Measurements from ENCODE around the gene ZSCAN5A.
A peak's percentile ranks its signal among the peaks of the same experiment; 100 is the strongest.

ZSCAN5A gene

DNA sequence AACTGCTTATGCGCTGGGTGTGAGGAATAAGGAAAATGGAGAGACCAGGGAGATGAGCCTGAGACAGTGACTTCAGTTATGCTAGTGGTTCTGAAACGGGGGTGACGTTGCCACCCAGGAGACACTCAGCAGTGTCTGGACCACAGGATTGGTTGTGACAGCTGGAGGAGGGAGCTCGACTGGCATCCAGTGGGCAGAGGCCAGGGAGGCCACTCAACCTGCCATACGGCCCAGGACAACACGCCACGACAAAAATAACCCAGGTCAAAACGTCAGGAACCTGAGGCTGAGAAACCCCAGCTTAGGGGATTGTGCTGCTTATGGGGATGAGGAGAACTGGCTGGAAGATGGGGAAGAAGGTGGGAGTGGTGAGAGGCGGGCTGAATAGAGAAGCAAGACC is 10.4 kb downstream of the ZSCAN5A start:
- no peaks in the 10 kb centered on the region for H3K9me3 ChIP-seq (ENCODE audit: control insufficient read depth in 5 of 5, low read length in 5 of 5)
- no peak overlapping the region for H3K4me3 ChIP-seq (ENCODE audit: low read depth in 1 of 5, low read length in 5 of 5)
- no peaks in the 10 kb centered on the region for H3K27me3 ChIP-seq (ENCODE audit: control insufficient read depth in 5 of 5, insufficient read depth in 4 of 5, low read length in 5 of 5)
- peaks cover 0 to 13% (median 2%) of the 10 kb centered on the region in 5 donors for H3K4me1 ChIP-seq (ENCODE audit: control insufficient read depth in 5 of 5, insufficient read depth in 5 of 5, low read length in 5 of 5)
- H3K36me3 ChIP-seq (ENCODE audit: control insufficient read depth in 5 of 5, insufficient read depth in 5 of 5, low read length in 5 of 5) = peaks cover 7 to 37% (median 25%) of the 10 kb centered on the region in 5 donors
- no peak overlapping the region for H3K27ac ChIP-seq (ENCODE audit: low read depth, low read length)
- H3K9ac ChIP-seq (ENCODE audit: low read length in 5 of 5) = no peak overlapping the region

DNA sequence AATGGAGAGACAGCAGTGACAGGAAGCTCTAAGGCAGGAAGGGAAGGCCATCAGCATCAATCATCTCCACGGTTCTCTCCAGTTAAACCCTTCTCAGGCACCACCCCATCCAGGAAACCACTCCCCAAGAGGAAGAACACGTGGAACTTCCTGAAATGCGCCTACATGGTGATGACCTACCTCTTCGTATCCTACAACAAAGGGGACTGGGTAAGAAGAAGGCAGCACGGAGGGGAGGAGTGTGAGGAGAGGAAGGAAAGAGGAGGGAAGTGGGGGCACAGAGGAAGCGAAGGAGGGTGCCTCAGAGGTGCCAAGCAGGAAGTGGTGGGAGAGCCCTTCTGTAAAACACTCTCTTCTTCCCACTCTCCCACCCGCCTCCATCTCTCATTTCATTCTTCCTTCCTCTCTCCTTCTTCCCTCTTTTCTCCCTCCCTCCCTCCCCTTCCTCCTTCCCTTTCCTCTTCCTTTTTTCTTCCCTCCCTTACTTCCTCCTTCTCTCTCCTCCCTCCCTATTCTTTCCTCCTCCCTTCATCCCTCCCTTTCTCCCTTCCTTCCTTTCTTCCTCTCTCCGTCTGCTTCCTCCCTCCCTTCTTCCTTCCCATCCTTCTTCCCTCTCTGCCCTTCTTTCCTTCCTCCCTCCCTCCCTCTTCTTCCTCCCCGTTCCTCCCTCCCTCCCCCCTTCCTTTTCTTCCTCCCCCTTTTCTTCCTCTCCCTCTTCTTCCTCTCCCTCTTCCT is 12.6 kb downstream of the ZSCAN5A start:
- peak overlapping the region in 2 of 5 donors; percentile 19 to 21 for H3K4me3 ChIP-seq (ENCODE audit: low read depth in 1 of 5, low read length in 5 of 5)
- H3K4me1 ChIP-seq (ENCODE audit: control insufficient read depth in 5 of 5, insufficient read depth in 5 of 5, low read length in 5 of 5) = peaks cover 0 to 13% (median 2%) of the 10 kb centered on the region in 5 donors
- no peaks in the 10 kb centered on the region for H3K27me3 ChIP-seq (ENCODE audit: control insufficient read depth in 5 of 5, insufficient read depth in 4 of 5, low read length in 5 of 5)
- no peak overlapping the region for H3K27ac ChIP-seq (ENCODE audit: low read depth, low read length)
- H3K9me3 ChIP-seq (ENCODE audit: control insufficient read depth in 5 of 5, low read length in 5 of 5) = no peaks in the 10 kb centered on the region
- H3K9ac ChIP-seq (ENCODE audit: low read length in 5 of 5) = no peak overlapping the region
- H3K36me3 ChIP-seq (ENCODE audit: control insufficient read depth in 5 of 5, insufficient read depth in 5 of 5, low read length in 5 of 5) = peaks cover 7 to 31% (median 26%) of the 10 kb centered on the region in 5 donors

- H3K9ac ChIP-seq (ENCODE audit: low read length in 5 of 5) = no peak overlapping the region
- no peaks in the 10 kb centered on the region for H3K9me3 ChIP-seq (ENCODE audit: control insufficient read depth in 5 of 5, low read length in 5 of 5)
- no peak overlapping the region for H3K4me3 ChIP-seq (ENCODE audit: low read depth in 1 of 5, low read length in 5 of 5)
- no peaks in the 10 kb centered on the region for H3K27me3 ChIP-seq (ENCODE audit: control insufficient read depth in 5 of 5, insufficient read depth in 4 of 5, low read length in 5 of 5)
- peaks cover 0 to 13% (median 2%) of the 10 kb centered on the region in 5 donors for H3K4me1 ChIP-seq (ENCODE audit: control insufficient read depth in 5 of 5, insufficient read depth in 5 of 5, low read length in 5 of 5)
- peaks cover 10 to 37% (median 27%) of the 10 kb centered on the region in 5 donors for H3K36me3 ChIP-seq (ENCODE audit: control insufficient read depth in 5 of 5, insufficient read depth in 5 of 5, low read length in 5 of 5)
- no peak overlapping the region for H3K27ac ChIP-seq (ENCODE audit: low read depth, low read length)
These were observed 13.5 kb downstream of the ZSCAN5A start for GRCh38 chr19:56301155-56301554.

GRCh38 chr19:56299688-56300087 is 15.0 kb downstream of the ZSCAN5A start:
- Histone ChIP-seq H3K36me3 (ENCODE audit: control insufficient read depth in 5 of 5, insufficient read depth in 5 of 5, low read length in 5 of 5) (peaks cover 3 to 33% (median 29%) of the 10 kb centered on the region in 5 donors), H3K27me3 (ENCODE audit: control insufficient read depth in 5 of 5, insufficient read depth in 4 of 5, low read length in 5 of 5) (no peaks in the 10 kb centered on the region), H3K9ac (ENCODE audit: low read length in 5 of 5) (no peak overlapping the region), H3K27ac (ENCODE audit: low read depth, low read length) (no peak overlapping the region), H3K4me1 (ENCODE audit: control insufficient read depth in 5 of 5, insufficient read depth in 5 of 5, low read length in 5 of 5) (peaks cover 0 to 13% (median 2%) of the 10 kb centered on the region in 5 donors), H3K9me3 (ENCODE audit: control insufficient read depth in 5 of 5, low read length in 5 of 5) (no peaks in the 10 kb centered on the region), H3K4me3 (ENCODE audit: low read depth in 1 of 5, low read length in 5 of 5) (no peak overlapping the region)

GRCh38 chr19:56297010-56297409 is 17.6 kb downstream of the ZSCAN5A start:
- Histone ChIP-seq H3K9ac (ENCODE audit: low read length in 5 of 5) (no peak overlapping the region), H3K27me3 (ENCODE audit: control insufficient read depth in 5 of 5, insufficient read depth in 4 of 5, low read length in 5 of 5) (no peaks in the 10 kb centered on the region), H3K4me1 (ENCODE audit: control insufficient read depth in 5 of 5, insufficient read depth in 5 of 5, low read length in 5 of 5) (peaks cover 0 to 10% (median 2%) of the 10 kb centered on the region in 5 donors)

DNA sequence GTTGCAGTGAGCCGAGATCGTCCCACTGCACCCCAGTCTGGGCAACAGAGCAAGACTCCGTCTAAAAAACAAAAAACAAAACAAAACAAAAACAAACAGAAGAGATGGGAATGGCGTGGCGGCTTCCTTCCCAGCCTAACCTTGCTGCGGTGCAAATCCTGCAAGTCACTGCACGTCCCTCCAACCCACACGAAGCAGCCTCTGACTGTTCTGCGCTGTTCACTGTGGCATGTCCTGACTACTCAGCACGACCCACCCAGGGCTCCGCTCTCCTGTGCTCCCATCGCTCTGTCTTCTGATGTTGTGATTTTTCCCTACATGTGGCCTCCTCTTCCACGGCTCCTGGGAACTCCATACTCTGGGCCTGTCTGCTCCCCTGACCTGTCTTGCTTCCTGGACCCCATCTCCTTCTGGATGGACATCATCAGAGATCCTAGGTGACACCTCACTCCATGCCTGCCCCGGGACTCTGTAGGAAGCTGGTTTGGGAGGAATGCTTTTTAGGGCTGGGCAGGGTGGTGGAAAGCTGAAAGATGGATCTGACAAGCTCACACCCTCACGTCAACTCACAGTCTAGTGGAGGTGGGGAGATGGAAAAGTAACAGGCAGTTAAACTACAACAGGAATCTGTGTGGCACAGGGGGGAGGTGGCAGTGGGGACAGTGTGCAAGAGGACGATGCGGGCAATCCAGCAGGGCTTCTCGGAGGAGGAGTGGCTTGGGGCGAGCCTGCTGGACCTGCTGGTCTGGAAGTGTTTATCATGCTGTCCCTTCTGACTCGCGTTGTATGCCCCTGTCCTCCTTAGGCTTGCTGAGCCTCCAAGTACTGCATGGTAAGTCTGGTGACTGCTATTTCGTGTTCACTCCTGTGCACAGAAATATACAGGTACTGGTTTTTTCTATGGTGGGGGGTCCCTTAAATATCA is 18.8 kb downstream of the ZSCAN5A start:
- Histone ChIP-seq H3K36me3 (ENCODE audit: control insufficient read depth in 5 of 5, insufficient read depth in 5 of 5, low read length in 5 of 5) (peaks cover 3 to 26% (median 24%) of the 10 kb centered on the region in 5 donors), H3K27me3 (ENCODE audit: control insufficient read depth in 5 of 5, insufficient read depth in 4 of 5, low read length in 5 of 5) (no peaks in the 10 kb centered on the region), H3K4me1 (ENCODE audit: control insufficient read depth in 5 of 5, insufficient read depth in 5 of 5, low read length in 5 of 5) (no peaks in the 10 kb centered on the region), H3K4me3 (ENCODE audit: low read depth in 1 of 5, low read length in 5 of 5) (no peak overlapping the region), H3K9ac (ENCODE audit: low read length in 5 of 5) (no peak overlapping the region), H3K9me3 (ENCODE audit: control insufficient read depth in 5 of 5, low read length in 5 of 5) (peaks cover 0 to 4% (median 0%) of the 10 kb centered on the region in 5 donors), H3K27ac (ENCODE audit: low read depth, low read length) (no peak overlapping the region)

More at GRCh38 chr19:56297010-56297409, 17.6 kb downstream of the ZSCAN5A start:
- H3K27ac ChIP-seq (ENCODE audit: low read depth, low read length) = no peak overlapping the region
- peaks cover 0 to 4% (median 0%) of the 10 kb centered on the region in 5 donors for H3K9me3 ChIP-seq (ENCODE audit: control insufficient read depth in 5 of 5, low read length in 5 of 5)
- no peak overlapping the region for H3K4me3 ChIP-seq (ENCODE audit: low read depth in 1 of 5, low read length in 5 of 5)
- H3K36me3 ChIP-seq (ENCODE audit: control insufficient read depth in 5 of 5, insufficient read depth in 5 of 5, low read length in 5 of 5) = peaks cover 3 to 25% (median 19%) of the 10 kb centered on the region in 5 donors

DNA sequence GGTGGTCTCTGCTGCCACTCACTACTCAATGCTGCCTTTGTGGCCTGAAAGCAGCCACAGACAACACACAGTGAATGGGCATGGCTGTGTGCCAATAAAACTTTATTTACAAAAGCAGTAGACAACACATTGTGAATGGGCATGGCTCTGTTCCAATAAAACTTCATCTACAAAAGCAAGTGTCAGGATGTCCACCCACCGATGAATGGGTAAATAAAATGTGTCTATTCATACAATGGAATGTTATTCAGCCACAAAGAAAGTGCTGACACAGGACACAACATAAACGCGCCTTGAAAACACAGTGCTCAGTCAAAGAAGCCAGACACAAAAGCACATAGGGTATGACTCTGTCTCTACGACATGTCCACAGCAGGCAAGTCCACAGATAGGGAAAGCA is 20.1 kb downstream of the ZSCAN5A start:
- Histone ChIP-seq H3K4me3 (ENCODE audit: low read depth in 1 of 5, low read length in 5 of 5) (no peak overlapping the region), H3K9me3 (ENCODE audit: control insufficient read depth in 5 of 5, low read length in 5 of 5) (peaks cover 0 to 4% (median 0%) of the 10 kb centered on the region in 5 donors), H3K9ac (ENCODE audit: low read length in 5 of 5) (no peak overlapping the region), H3K36me3 (ENCODE audit: control insufficient read depth in 5 of 5, insufficient read depth in 5 of 5, low read length in 5 of 5) (peaks cover 3 to 27% (median 24%) of the 10 kb centered on the region in 5 donors), H3K27me3 (ENCODE audit: control insufficient read depth in 5 of 5, insufficient read depth in 4 of 5, low read length in 5 of 5) (no peaks in the 10 kb centered on the region), H3K27ac (ENCODE audit: low read depth, low read length) (no peak overlapping the region), H3K4me1 (ENCODE audit: control insufficient read depth in 5 of 5, insufficient read depth in 5 of 5, low read length in 5 of 5) (no peaks in the 10 kb centered on the region)

GRCh38 chr19:56291867-56292266 is 22.8 kb downstream of the ZSCAN5A start:
- Histone ChIP-seq H3K4me3 (ENCODE audit: low read depth in 1 of 5, low read length in 5 of 5) (no peak overlapping the region), H3K9me3 (ENCODE audit: control insufficient read depth in 5 of 5, low read length in 5 of 5) (peaks cover 0 to 4% (median 0%) of the 10 kb centered on the region in 5 donors), H3K9ac (ENCODE audit: low read length in 5 of 5) (no peak overlapping the region), H3K36me3 (ENCODE audit: control insufficient read depth in 5 of 5, insufficient read depth in 5 of 5, low read length in 5 of 5) (peaks cover 3 to 35% (median 21%) of the 10 kb centered on the region in 5 donors), H3K4me1 (ENCODE audit: control insufficient read depth in 5 of 5, insufficient read depth in 5 of 5, low read length in 5 of 5) (peaks cover 0 to 1% (median 0%) of the 10 kb centered on the region in 5 donors), H3K27ac (ENCODE audit: low read depth, low read length) (no peak overlapping the region), H3K27me3 (ENCODE audit: control insufficient read depth in 5 of 5, insufficient read depth in 4 of 5, low read length in 5 of 5) (no peaks in the 10 kb centered on the region)

DNA sequence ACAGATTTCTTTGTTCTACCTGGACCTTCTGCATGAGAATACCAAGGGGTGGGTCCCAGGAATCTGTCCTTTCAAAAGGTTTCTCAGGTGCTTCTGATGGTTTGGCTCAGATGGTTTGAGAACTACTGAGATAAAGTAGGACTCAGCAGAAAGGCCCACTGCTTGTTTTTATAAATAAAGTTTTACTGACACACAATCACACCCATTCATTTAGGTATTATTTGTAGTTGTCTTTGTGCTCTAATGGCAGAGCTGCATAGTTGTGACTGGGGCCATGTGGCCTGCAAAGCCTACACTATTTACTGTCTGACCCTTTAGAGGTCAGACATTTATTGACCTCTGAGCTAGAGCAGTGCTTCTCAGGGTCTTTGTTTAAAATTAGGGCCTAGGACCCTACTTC is 24.5 kb downstream of the ZSCAN5A start:
- peaks cover 0 to 1% (median 0%) of the 10 kb centered on the region in 5 donors for H3K4me1 ChIP-seq (ENCODE audit: control insufficient read depth in 5 of 5, insufficient read depth in 5 of 5, low read length in 5 of 5)
- no peaks in the 10 kb centered on the region for H3K27me3 ChIP-seq (ENCODE audit: control insufficient read depth in 5 of 5, insufficient read depth in 4 of 5, low read length in 5 of 5)
- no peak overlapping the region for H3K27ac ChIP-seq (ENCODE audit: low read depth, low read length)
- H3K4me3 ChIP-seq (ENCODE audit: low read depth in 1 of 5, low read length in 5 of 5) = no peak overlapping the region
- peaks cover 0 to 23% (median 11%) of the 10 kb centered on the region in 5 donors for H3K36me3 ChIP-seq (ENCODE audit: control insufficient read depth in 5 of 5, insufficient read depth in 5 of 5, low read length in 5 of 5)
- peaks cover 0 to 4% (median 0%) of the 10 kb centered on the region in 5 donors for H3K9me3 ChIP-seq (ENCODE audit: control insufficient read depth in 5 of 5, low read length in 5 of 5)
- no peak overlapping the region for H3K9ac ChIP-seq (ENCODE audit: low read length in 5 of 5)
